Measurements from ENCODE around the gene ANAPC2.
A peak's percentile ranks its signal among the peaks of the same experiment; 100 is the strongest.

DNA sequence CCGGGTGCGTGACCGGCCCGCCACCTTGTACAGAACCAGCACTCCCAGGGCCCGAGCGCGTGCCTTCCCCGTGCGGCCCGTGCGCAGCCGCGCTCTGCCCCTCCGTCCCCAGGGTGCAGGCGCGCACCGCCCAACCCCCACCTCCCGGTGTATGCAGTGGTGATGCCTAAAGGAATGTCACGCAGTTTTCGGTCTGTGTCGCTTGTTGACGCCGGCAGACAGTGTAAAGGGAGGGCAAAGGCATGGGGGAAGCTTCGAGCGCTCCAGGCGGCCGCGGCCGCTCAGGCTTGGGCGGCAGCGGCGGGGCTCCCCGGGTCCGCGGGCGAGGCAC is 19.8 kb downstream of the ANAPC2 start:
- TF ChIP-seq MYC (IDR thresholded peaks at IDR 0.05; ENCODE audit: borderline replicate concordance, low read length) (no peak), RCOR1 (IDR thresholded peaks at IDR 0.05; ENCODE audit: low read depth, low read length) (no peak), HDAC2 (IDR thresholded peaks at IDR 0.05) (no peak), RAD21 (conservative IDR thresholded peaks at IDR 0.05 in 1 of 2, IDR thresholded peaks at IDR 0.05 in 1 of 2) (no peak), TFCP2L1 (CRISPR knock-in tag; IDR thresholded peaks at IDR 0.05) (no peak), CHD2 (IDR thresholded peaks at IDR 0.05; ENCODE audit: low read length, partially characterized antibody) (no peak), POLR2A (IDR thresholded peaks at IDR 0.05; ENCODE audit: low read length) (no peak), RFX5 (IDR thresholded peaks at IDR 0.05) (no peak), MAX (IDR thresholded peaks at IDR 0.05) (peak; percentile 74), MAZ (IDR thresholded peaks at IDR 0.05; ENCODE audit: borderline replicate concordance, low read depth, low read length) (no peak)
- TF ChIP-seq, protein P1, sequence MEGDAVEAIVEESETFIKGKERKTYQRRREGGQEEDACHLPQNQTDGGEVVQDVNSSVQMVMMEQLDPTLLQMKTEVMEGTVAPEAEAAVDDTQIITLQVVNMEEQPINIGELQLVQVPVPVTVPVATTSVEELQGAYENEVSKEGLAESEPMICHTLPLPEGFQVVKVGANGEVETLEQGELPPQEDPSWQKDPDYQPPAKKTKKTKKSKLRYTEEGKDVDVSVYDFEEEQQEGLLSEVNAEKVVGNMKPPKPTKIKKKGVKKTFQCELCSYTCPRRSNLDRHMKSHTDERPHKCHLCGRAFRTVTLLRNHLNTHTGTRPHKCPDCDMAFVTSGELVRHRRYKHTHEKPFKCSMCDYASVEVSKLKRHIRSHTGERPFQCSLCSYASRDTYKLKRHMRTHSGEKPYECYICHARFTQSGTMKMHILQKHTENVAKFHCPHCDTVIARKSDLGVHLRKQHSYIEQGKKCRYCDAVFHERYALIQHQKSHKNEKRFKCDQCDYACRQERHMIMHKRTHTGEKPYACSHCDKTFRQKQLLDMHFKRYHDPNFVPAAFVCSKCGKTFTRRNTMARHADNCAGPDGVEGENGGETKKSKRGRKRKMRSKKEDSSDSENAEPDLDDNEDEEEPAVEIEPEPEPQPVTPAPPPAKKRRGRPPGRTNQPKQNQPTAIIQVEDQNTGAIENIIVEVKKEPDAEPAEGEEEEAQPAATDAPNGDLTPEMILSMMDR (IDR thresholded peaks at IDR 0.05) = no peak
- TF ChIP-seq, protein P2, sequence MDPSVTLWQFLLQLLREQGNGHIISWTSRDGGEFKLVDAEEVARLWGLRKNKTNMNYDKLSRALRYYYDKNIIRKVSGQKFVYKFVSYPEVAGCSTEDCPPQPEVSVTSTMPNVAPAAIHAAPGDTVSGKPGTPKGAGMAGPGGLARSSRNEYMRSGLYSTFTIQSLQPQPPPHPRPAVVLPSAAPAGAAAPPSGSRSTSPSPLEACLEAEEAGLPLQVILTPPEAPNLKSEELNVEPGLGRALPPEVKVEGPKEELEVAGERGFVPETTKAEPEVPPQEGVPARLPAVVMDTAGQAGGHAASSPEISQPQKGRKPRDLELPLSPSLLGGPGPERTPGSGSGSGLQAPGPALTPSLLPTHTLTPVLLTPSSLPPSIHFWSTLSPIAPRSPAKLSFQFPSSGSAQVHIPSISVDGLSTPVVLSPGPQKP (IDR thresholded peaks at IDR 0.05; ENCODE audit: low read depth, low read length) = no peak
- TF ChIP-seq, protein P3, sequence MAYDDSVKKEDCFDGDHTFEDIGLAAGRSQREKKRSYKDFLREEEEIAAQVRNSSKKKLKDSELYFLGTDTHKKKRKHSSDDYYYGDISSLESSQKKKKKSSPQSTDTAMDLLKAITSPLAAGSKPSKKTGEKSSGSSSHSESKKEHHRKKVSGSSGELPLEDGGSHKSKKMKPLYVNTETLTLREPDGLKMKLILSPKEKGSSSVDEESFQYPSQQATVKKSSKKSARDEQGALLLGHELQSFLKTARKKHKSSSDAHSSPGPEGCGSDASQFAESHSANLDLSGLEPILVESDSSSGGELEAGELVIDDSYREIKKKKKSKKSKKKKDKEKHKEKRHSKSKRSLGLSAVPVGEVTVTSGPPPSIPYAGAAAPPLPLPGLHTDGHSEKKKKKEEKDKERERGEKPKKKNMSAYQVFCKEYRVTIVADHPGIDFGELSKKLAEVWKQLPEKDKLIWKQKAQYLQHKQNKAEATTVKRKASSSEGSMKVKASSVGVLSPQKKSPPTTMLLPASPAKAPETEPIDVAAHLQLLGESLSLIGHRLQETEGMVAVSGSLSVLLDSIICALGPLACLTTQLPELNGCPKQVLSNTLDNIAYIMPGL (CRISPR knock-in tag; IDR thresholded peaks at IDR 0.05; ENCODE audit: borderline replicate concordance) = no peak
